Panc1 (cell line): ENCODE measurements around the gene SAP30BP. TPM values are rescaled to one million over a fixed set of nuclear protein-coding genes. Genes with fewer than 3 reads are reported as not detected.

Source experiments
- ATAC-seq: fragments of 200-7000 bp; cut with Tn5 transposase; 2 replicates; pipeline ENCODE4 v1.9.1; 2020; ENCODE audit warnings: mild to moderate bottlenecking, moderate library complexity
- BruUV-seq: library from RNA; stranded (reverse); fragments of 400-500 nt; replicated peaks from 2 replicates; lab custom pipeline; 2021; lab: Mats Ljungman, UMichigan
- CTCF ChIA-PET: fragments of 300-600 bp; sonication (Branson Sonifier 250); formaldehyde crosslinking; loops from one replicate; lab custom pipeline; 2022; ENCODE audit warnings: antibody characterized with exemption; lab: Charles Lee
- POLR2A ChIA-PET: fragments of 300-600 bp; sonication (Branson Sonifier 250); formaldehyde crosslinking; loops from one replicate; lab custom pipeline; 2022; ENCODE audit warnings: antibody characterized with exemption; lab: Charles Lee
- DNase-seq: peaks from one replicate; pipeline ENCODE4 v3.0.0-alpha.2; 2010; ENCODE audit warnings: low read depth, low spot score
- H3K27ac ChIP-seq: 2 replicates; pipeline ENCODE4 v1.5.1; 2011; ENCODE audit warnings: mild to moderate bottlenecking, low read length, inconsistent platforms
- H3K27me3 ChIP-seq: fragments of 200-500 bp; sonication (Bioruptor generic); 2 replicates; pipeline ENCODE4 v1.6.0; 2014; ENCODE audit warnings: low read length, inconsistent platforms; ENCODE audit not compliant: control insufficient read depth, insufficient read depth
- H3K36me3 ChIP-seq: fragments of 200-500 bp; sonication (Bioruptor generic); 2 replicates; pipeline ENCODE4 v1.5.1; 2014; ENCODE audit warnings: inconsistent platforms, mild to moderate bottlenecking, low read length, moderate library complexity; ENCODE audit not compliant: control insufficient read depth, insufficient read depth
- H3K4me1 ChIP-seq: 2 replicates; pipeline ENCODE4 v1.5.1; 2011; ENCODE audit warnings: inconsistent platforms, mild to moderate bottlenecking, low read length, moderate library complexity; ENCODE audit not compliant: control insufficient read depth, insufficient read depth
- H3K4me3 ChIP-seq, 2 experiments: 2 replicates each; pipeline ENCODE4 v1.5.1; 2011 to 2012; ENCODE audit warnings: low read depth in 2 of 2, low read length in 2 of 2, mild to moderate bottlenecking in 2 of 2, inconsistent platforms in 1 of 2, moderate library complexity in 1 of 2
- H3K9me3 ChIP-seq: fragments of 200-500 bp; sonication (Bioruptor generic); 2 replicates; pipeline ENCODE4 v1.5.1; 2014; ENCODE audit warnings: low read depth, mild to moderate bottlenecking, inconsistent platforms, low read length, moderate library complexity; ENCODE audit not compliant: control insufficient read depth, insufficient read depth
- POLR2AphosphoS5 ChIP-seq: IDR thresholded peaks from 2 replicates; pipeline ENCODE4 v1.6.1; 2012; ENCODE audit warnings: mild to moderate bottlenecking, low read depth, low read length, moderate library complexity
- SIN3A ChIP-seq: IDR thresholded peaks from 2 replicates; pipeline ENCODE4 v1.6.1; 2012; ENCODE audit warnings: low read depth, mild to moderate bottlenecking, low read length, moderate library complexity, borderline replicate concordance; ENCODE audit not compliant: insufficient read depth
- TCF7L2 ChIP-seq: IDR thresholded peaks from 2 replicates; pipeline ENCODE4 v1.6.1; 2011; ENCODE audit warnings: mild to moderate bottlenecking, low read depth, low read length, inconsistent platforms
- in situ Hi-C: cut with HindIII; loops from 2 replicates; pipeline ENCODE4 v1.10.0; 2016; ENCODE audit warnings: low sequenced_read_pairs, low pct_unique_long_range_greater_than_20kb
- intact Hi-C: fragments of 100-400 bp; cut with micrococcal nuclease; formaldehyde crosslinking; loops from one replicate; pipeline ENCODE4 v1.10.0; 2022; ENCODE audit not compliant: unreplicated experiment
- total RNA-seq: library from RNA; stranded (reverse); gene quantifications from one replicate; pipeline ENCODE4 v1.2.1, GENCODE V29; 2021; ENCODE audit not compliant: unreplicated experiment
- TF ChIP-seq, protein P1 (sequence below), 2 experiments: IDR thresholded peaks; 2 replicates each; pipeline ENCODE4 v1.6.1; 2011 to 2012; ENCODE audit warnings: low read depth in 2 of 2, control low read depth in 1 of 2, low read length in 1 of 2, mild to moderate bottlenecking in 1 of 2, moderate library complexity in 1 of 2; ENCODE audit not compliant: insufficient read depth in 1 of 2
- TF ChIP-seq, protein P2 (sequence below): fragments of 450-650 bp; IDR thresholded peaks from 2 replicates; pipeline ENCODE4 v1.5.1; 2017; ENCODE audit warnings: mild to moderate bottlenecking

The SAP30BP gene
- total RNA-seq, 1 experiment from 2014 or later = 138 TPM

DNA sequence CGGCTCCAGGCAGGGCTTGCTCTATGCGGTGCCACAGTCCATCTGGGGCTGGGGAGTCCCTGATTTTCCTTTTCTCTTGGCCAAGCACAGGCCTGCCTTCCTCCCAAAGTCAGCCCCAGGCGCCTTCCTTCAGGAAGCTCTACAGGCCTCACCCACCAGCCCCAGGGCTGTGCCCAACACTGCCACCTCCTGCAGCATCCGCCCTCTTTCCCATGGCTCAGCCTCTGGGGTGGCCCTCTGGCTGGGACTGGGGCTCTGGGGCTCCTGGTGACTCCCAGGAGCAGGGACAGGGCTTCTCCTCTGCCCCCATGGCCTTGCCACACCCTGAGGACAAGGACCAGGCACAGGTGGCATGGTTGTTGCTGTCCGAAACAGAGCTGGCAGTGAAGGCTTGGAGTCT lies 54.9 kb downstream of the SAP30BP start:
- no TSS peak for BruUV-seq
- H3K4me3 ChIP-seq = peak overlapping the region; percentile 48 to 67
- peaks cover 2% of the 10 kb centered on the region; the same call in 1 of the 2 replicates for H3K36me3 ChIP-seq
- in situ Hi-C loops = no loop called here
- H3K27me3 ChIP-seq = 0 out of 2 replicates have a peak, but pooled peaks cover 2% of the 10 kb centered on the region
- peak overlapping the region; percentile 58 for H3K27ac ChIP-seq
- TF ChIP-seq, protein P1, sequence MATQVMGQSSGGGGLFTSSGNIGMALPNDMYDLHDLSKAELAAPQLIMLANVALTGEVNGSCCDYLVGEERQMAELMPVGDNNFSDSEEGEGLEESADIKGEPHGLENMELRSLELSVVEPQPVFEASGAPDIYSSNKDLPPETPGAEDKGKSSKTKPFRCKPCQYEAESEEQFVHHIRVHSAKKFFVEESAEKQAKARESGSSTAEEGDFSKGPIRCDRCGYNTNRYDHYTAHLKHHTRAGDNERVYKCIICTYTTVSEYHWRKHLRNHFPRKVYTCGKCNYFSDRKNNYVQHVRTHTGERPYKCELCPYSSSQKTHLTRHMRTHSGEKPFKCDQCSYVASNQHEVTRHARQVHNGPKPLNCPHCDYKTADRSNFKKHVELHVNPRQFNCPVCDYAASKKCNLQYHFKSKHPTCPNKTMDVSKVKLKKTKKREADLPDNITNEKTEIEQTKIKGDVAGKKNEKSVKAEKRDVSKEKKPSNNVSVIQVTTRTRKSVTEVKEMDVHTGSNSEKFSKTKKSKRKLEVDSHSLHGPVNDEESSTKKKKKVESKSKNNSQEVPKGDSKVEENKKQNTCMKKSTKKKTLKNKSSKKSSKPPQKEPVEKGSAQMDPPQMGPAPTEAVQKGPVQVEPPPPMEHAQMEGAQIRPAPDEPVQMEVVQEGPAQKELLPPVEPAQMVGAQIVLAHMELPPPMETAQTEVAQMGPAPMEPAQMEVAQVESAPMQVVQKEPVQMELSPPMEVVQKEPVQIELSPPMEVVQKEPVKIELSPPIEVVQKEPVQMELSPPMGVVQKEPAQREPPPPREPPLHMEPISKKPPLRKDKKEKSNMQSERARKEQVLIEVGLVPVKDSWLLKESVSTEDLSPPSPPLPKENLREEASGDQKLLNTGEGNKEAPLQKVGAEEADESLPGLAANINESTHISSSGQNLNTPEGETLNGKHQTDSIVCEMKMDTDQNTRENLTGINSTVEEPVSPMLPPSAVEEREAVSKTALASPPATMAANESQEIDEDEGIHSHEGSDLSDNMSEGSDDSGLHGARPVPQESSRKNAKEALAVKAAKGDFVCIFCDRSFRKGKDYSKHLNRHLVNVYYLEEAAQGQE (IDR thresholded peaks at IDR 0.05; ENCODE audit: insufficient read depth in 1 of 2, low read depth in 2 of 2, low read length in 1 of 2) = no peak
- no peak for TF ChIP-seq SIN3A
- TF ChIP-seq, protein P2, sequence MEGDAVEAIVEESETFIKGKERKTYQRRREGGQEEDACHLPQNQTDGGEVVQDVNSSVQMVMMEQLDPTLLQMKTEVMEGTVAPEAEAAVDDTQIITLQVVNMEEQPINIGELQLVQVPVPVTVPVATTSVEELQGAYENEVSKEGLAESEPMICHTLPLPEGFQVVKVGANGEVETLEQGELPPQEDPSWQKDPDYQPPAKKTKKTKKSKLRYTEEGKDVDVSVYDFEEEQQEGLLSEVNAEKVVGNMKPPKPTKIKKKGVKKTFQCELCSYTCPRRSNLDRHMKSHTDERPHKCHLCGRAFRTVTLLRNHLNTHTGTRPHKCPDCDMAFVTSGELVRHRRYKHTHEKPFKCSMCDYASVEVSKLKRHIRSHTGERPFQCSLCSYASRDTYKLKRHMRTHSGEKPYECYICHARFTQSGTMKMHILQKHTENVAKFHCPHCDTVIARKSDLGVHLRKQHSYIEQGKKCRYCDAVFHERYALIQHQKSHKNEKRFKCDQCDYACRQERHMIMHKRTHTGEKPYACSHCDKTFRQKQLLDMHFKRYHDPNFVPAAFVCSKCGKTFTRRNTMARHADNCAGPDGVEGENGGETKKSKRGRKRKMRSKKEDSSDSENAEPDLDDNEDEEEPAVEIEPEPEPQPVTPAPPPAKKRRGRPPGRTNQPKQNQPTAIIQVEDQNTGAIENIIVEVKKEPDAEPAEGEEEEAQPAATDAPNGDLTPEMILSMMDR = no peak
- no peak for TF ChIP-seq TCF7L2
- TF ChIP-seq POLR2AphosphoS5 = no peak
- POLR2A ChIA-PET = no interaction called here
- no peaks in the 10 kb centered on the region for H3K9me3 ChIP-seq
- ATAC-seq (peak; percentile 13; the same call in 1 of the 2 replicates), DNase-seq (no peak)
- H3K4me1 ChIP-seq = peaks cover 27% of the 10 kb centered on the region
- CTCF ChIA-PET = interaction anchor here (0.5 to 2.3 kb wide), 3 partner anchors 16 to 48 kb away, joined by 3 to 5 read pairs (median 3); no protein-coding TSS in a partner anchor
- intact Hi-C loops = no loop called here

DNA sequence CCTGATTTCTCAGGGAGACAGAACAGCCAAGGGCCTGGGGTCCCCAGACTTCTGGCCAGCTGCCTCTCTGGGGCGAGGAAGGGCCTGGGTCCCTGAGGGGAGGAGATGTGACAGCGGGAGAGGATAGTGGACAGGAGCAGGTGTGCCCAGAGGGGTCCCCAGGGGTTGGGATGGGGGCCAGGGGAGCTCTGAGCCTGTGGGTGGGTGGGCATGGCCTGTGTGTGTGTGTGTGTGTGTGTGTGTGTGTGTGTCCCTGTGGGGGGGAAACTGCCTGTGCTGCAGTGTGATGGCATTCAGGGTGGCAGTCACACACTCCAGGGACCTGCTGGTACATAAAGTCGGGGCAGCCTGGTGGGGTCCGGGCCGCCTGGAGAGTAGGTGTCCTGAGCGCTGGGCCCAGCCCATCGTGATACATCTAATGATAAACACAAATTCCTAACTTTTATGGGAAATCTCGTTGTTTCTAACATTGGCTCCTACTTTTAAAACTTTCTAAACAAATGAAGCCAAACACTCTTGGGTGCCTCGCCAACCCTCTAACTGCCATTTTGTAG lies 55.5 kb downstream of the SAP30BP start:
- ChIA-PET POLR2A (no interaction called here), CTCF (interaction anchor here (2.3 kb wide), 1 partner anchor 16 kb away, joined by 5 read pairs; no protein-coding TSS in a partner anchor)
- no TSS peak for BruUV-seq
- TF ChIP-seq, protein P2 = no peak
- Histone ChIP-seq H3K4me3 (peak overlapping the region; percentile 48 to 67), H3K36me3 (peaks cover 2% of the 10 kb centered on the region; the same call in 1 of the 2 replicates), H3K27ac (peak overlapping the region; percentile 58), H3K4me1 (peaks cover 27% of the 10 kb centered on the region), H3K27me3 (0 out of 2 replicates have a peak, but pooled peaks cover 2% of the 10 kb centered on the region), H3K9me3 (no peaks in the 10 kb centered on the region)
- ATAC-seq (no peak), DNase-seq (no peak)
- intact Hi-C loops = no loop called here
- in situ Hi-C loops = no loop called here
